HG02943 (cell line): Measurements from ENCODE around the gene C1orf87.
A peak's percentile ranks its signal among the peaks of the same experiment; 100 is the strongest.

ENCODE experiments used
- ATAC-seq: cut with Tn5 transposase; IDR thresholded peaks from one replicate; pipeline ENCODE4 v1.9.1; 2021; ENCODE audit warnings: mild to moderate bottlenecking, low read depth, moderate library complexity; ENCODE audit not compliant: unreplicated experiment

C1orf87 gene

GRCh38 chr1:59967141-59967697 is 106.4 kb downstream of the C1orf87 start:
- no peak for ATAC-seq

GRCh38 chr1:59952065-59952464 is 121.5 kb downstream of the C1orf87 start:
- ATAC-seq: no peak

GRCh38 chr1:59949648-59950047 is 123.9 kb downstream of the C1orf87 start:
- ATAC-seq: no peak

- no peak for ATAC-seq
These were observed 124.6 kb downstream of the C1orf87 start for GRCh38 chr1:59948990-59949389.

GRCh38 chr1:59947047-59947938 is 126.3 kb downstream of the C1orf87 start:
- ATAC-seq: peak; percentile 95

GRCh38 chr1:59945790-59946189 is 127.8 kb downstream of the C1orf87 start:
- no peak for ATAC-seq
